Karpas-422 (cell line): ENCODE measurements around the gene AP3S2. TPM values are rescaled to one million over a fixed set of nuclear protein-coding genes. Genes with fewer than 3 reads are reported as not detected.
"Not testable (repeated sequence)": the region's sequence is repeated elsewhere in the genome, so short reads cannot be mapped to it uniquely, and the experiment has no call there.

ENCODE experiments used
- DNase-seq: peaks from one replicate; pipeline ENCODE4 v3.0.0-alpha.2; 2015
- H2AFZ ChIP-seq: fragments of 200-600 bp; sonication (generic); 2 replicates; pipeline ENCODE4 v1.6.1; 2014; ENCODE audit warnings: antibody characterized with exemption, low read length, mixed read lengths
- H3K27ac ChIP-seq: fragments of 200-600 bp; sonication (generic); 2 replicates; pipeline ENCODE4 v1.5.1; 2014; ENCODE audit warnings: mild to moderate bottlenecking, low read length, moderate library complexity
- H3K27me3 ChIP-seq: fragments of 200-600 bp; sonication (generic); 2 replicates; pipeline ENCODE4 v1.6.1; 2014; ENCODE audit warnings: low read length, mixed read lengths
- H3K36me3 ChIP-seq: fragments of 200-600 bp; sonication (generic); 2 replicates; pipeline ENCODE4 v1.6.1; 2014; ENCODE audit warnings: low read length, mixed read lengths; ENCODE audit not compliant: insufficient read depth
- H3K4me1 ChIP-seq: fragments of 200-600 bp; sonication (generic); 2 replicates; pipeline ENCODE4 v1.6.1; 2014; ENCODE audit warnings: mild to moderate bottlenecking, low read length, mixed read lengths
- H3K4me2 ChIP-seq: fragments of 200-600 bp; sonication (generic); 2 replicates; pipeline ENCODE4 v1.6.1; 2014; ENCODE audit warnings: low read length, low read depth, mild to moderate bottlenecking; ENCODE audit not compliant: poor library complexity, severe bottlenecking
- H3K4me3 ChIP-seq: fragments of 200-600 bp; sonication (generic); 2 replicates; pipeline ENCODE4 v1.5.1; 2014; ENCODE audit warnings: mild to moderate bottlenecking, antibody characterized with exemption, low read length, mixed read lengths
- H3K79me2 ChIP-seq: fragments of 200-600 bp; sonication (generic); 2 replicates; pipeline ENCODE4 v1.6.1; 2014; ENCODE audit warnings: mild to moderate bottlenecking, low read length, mixed read lengths
- H3K9ac ChIP-seq: fragments of 200-600 bp; sonication (generic); 2 replicates; pipeline ENCODE4 v1.6.0; 2014; ENCODE audit warnings: low read length
- H3K9me2 ChIP-seq: fragments of 200-600 bp; sonication (generic), shearing (Covaris generic); replicated peaks from 2 replicates; pipeline ENCODE4 v1.6.0; 2014; ENCODE audit warnings: mild to moderate bottlenecking, low read length, moderate library complexity; ENCODE audit not compliant: insufficient read depth
- H3K9me3 ChIP-seq: fragments of 300-700, 200-600 bp; sonication (generic); 2 replicates; pipeline ENCODE4 v1.6.1; 2014; ENCODE audit warnings: low read length, mixed read lengths
- H4K20me1 ChIP-seq: fragments of 200-600 bp; sonication (generic); 2 replicates; pipeline ENCODE4 v1.6.1; 2014; ENCODE audit warnings: mild to moderate bottlenecking, antibody characterized with exemption, low read length, low read depth; ENCODE audit not compliant: insufficient read depth
- total RNA-seq: library from RNA; depleted of rRNA; stranded (reverse); fragments of >200 nt; shearing (Covaris generic); gene quantifications from 2 replicates; pipeline ENCODE4 v1.2.3, GENCODE V29; 2014; ENCODE audit warnings: low replicate concordance

The AP3S2 gene
- total RNA-seq, 1 experiment from 2014 or later, result 29.3 TPM

DNA sequence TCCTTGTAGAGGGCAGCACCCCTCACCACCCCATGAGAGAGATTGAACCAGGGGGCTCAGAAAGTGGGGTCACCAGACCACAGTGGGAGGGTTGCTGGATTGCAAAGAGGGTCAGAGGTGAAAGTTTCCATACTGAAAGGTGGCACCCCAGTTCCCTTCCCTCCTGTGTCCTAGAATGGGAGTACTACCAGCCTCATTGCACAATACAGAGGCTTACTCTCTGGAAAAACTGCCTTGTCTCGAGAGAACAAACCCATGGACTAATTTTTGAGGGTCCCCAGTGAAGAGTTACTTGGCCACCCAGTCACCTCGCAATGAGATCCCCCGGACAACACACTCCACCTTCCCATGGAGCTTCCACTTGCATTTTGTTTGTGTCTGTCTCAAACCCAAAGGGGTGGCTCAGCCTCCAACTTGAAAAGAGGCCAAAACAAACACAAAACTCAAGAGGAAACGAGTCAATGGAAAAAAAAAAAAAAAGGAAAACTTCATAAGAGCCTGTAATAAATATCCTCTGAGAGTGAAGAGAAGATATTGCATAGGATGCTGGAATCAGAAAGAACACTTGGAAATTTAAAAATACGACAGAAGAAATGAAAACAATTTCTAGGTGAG lies 99.1 kb downstream of the AP3S2 start:
- Histone ChIP-seq H3K36me3 (no peaks in the 10 kb centered on the region), H3K9me3 (no peaks in the 10 kb centered on the region), H3K4me3 (no peak overlapping the region), H3K4me2 (no peak overlapping the region), H3K9me2 (no peaks in the 10 kb centered on the region), H2AFZ (no peak overlapping the region), H3K27ac (no peak overlapping the region), H3K27me3 (no peaks in the 10 kb centered on the region), H3K79me2 (no peaks in the 10 kb centered on the region), H4K20me1 (no peaks in the 10 kb centered on the region), H3K4me1 (no peaks in the 10 kb centered on the region), H3K9ac (no peak overlapping the region)
- DNase-seq, result no peak

DNA sequence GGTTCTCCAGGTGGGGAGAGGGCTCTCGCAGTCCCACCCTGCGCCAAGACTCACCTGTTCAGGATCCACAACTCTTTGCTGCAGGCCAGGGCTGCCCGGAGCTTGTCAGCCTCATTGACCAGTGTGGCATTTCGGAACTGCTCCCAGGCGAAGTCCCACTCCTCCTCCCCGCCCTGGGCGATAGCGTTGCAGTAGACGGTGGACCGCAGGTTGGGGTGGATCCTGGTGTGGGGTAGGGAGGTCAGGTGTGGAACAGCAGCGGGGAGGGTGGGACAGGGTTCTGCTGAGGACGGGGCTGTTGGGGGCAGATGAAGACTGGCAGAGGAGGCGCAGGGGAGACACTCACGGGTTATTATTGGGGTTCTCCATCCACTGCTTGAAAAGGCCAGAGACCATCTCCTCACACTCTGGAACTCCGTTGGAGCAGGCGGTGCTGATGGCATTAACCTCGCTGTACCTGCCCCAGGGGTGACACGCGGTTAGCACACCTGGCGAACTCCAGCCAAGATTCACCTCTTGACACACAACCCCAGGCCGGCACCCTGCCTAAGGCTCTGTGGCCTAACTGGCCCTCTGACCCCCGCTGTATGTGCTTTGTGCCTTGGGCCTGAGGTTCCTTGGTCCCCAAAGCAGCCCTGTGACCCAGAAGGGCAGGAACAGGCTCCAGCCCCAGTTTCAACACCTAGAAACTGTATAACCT lies 101.5 kb downstream of the AP3S2 start:
- no peak overlapping the region for H3K27ac ChIP-seq
- no peaks in the 10 kb centered on the region for H3K9me3 ChIP-seq
- no peak overlapping the region for H3K9ac ChIP-seq
- no peak for DNase-seq
- H3K9me2 ChIP-seq, result no peaks in the 10 kb centered on the region
- no peaks in the 10 kb centered on the region for H3K27me3 ChIP-seq
- no peak overlapping the region for H3K4me2 ChIP-seq
- no peaks in the 10 kb centered on the region for H3K36me3 ChIP-seq
- no peaks in the 10 kb centered on the region for H4K20me1 ChIP-seq
- no peaks in the 10 kb centered on the region for H3K79me2 ChIP-seq
- H2AFZ ChIP-seq, result no peak overlapping the region
- H3K4me3 ChIP-seq, result no peak overlapping the region
- H3K4me1 ChIP-seq, result no peaks in the 10 kb centered on the region

DNA sequence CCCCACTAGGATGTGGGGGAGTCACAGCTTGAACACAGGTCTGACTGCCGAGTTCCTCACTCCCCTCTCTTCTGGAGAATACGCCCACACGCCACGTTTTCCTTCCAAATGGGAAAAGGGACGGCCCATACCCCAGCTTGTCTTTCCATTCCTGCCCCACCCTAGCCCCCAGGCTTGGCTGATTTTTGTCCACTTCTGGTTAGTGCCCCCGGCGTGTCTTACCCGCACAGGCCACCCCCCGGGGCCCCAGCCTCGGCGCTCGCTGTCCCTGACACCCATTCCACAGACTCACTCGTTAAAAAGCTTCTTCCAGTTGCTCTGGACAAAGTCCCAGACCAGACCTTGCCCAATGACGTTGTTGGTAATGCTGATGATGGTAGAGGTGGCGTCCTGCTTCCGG lies 103.1 kb downstream of the AP3S2 start:
- no peak for DNase-seq
- no peak overlapping the region for H2AFZ ChIP-seq
- no peaks in the 10 kb centered on the region for H4K20me1 ChIP-seq

DNA sequence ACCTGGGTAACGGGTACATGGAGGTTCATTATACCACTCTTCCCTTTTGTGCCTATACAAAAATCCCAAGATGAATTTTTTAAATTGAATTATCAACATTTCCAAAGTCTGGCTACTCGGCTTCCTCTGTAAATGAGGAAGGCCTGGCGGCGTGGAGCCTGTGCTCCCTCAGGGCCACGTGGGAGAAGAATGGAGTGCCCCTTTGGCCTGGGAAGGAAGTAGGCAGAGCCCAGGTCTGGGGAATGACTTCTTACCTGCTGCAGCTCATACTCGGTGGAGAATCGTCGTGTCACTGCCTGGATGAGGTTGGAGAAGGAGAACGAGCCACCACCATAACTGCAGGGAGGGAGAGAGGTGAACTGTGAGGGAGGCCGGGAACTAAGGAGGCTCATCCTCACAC lies 103.6 kb downstream of the AP3S2 start:
- Histone ChIP-seq H3K27me3 (no peaks in the 10 kb centered on the region), H2AFZ (no peak overlapping the region), H3K4me2 (no peak overlapping the region), H3K27ac (no peak overlapping the region), H3K4me1 (no peaks in the 10 kb centered on the region), H3K9me3 (no peaks in the 10 kb centered on the region), H4K20me1 (no peaks in the 10 kb centered on the region), H3K9me2 (no peaks in the 10 kb centered on the region), H3K9ac (no peak overlapping the region), H3K36me3 (no peaks in the 10 kb centered on the region), H3K79me2 (no peaks in the 10 kb centered on the region), H3K4me3 (no peak overlapping the region)
- DNase-seq, result no peak

More for the DNA sequence above, 103.1 kb downstream of the AP3S2 start:
- Histone ChIP-seq H3K9me3 (no peaks in the 10 kb centered on the region), H3K79me2 (no peaks in the 10 kb centered on the region), H3K4me3 (no peak overlapping the region), H3K9ac (no peak overlapping the region), H3K27me3 (no peaks in the 10 kb centered on the region), H3K27ac (no peak overlapping the region), H3K4me2 (no peak overlapping the region), H3K9me2 (no peaks in the 10 kb centered on the region), H3K4me1 (no peaks in the 10 kb centered on the region), H3K36me3 (no peaks in the 10 kb centered on the region)

DNA sequence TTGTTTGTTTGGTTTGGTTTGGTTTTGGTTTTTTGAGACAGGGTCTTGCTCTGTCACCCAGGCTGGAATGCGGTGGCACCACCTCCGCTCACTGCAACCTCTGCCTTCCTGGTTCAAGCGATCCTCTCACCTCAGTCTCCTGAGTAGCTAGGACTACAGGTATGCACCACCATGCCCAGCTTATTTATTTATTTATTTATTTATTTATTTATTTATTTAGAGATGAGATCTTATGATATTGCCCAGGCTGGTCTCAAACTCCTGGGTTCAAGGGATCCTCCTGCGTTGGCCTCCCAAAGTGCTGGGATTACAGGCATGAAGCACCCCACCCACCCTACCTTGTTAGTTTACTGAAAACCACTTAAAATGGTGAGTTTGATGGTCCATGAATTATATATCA lies 105.2 kb downstream of the AP3S2 start:
- H3K27ac ChIP-seq, H3K9me3 ChIP-seq, H3K79me2 ChIP-seq, H3K4me3 ChIP-seq, H3K9ac ChIP-seq, H3K36me3 ChIP-seq, H3K4me2 ChIP-seq, DNase-seq, H3K4me1 ChIP-seq, H4K20me1 ChIP-seq, H2AFZ ChIP-seq, H3K27me3 ChIP-seq, H3K9me2 ChIP-seq: not testable (repeated sequence)

DNA sequence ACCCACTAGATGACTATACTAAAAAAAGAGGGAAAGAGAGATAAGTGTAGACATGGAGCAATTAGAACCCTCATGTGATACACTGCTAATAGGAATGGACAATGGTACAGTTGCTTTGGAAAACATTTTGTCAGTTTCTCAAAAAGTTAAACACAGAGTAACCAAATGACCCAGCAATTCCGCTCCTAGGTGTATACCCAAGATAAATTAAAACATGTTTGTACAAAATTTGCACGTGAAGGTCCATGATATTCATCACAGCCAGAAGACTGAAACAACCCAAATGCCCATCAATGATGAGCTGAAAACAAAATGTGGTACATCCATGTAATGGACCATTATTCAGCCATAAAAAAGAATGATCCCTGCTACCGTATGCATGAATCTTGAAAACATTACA lies 105.8 kb downstream of the AP3S2 start:
- Histone ChIP-seq H3K9me2 (no peaks in the 10 kb centered on the region), H3K27me3 (no peaks in the 10 kb centered on the region), H3K27ac (no peak overlapping the region), H3K9me3 (no peaks in the 10 kb centered on the region), H3K4me3 (no peak overlapping the region), H3K79me2 (no peaks in the 10 kb centered on the region), H2AFZ (no peak overlapping the region), H3K4me2 (no peak overlapping the region), H3K36me3 (no peaks in the 10 kb centered on the region), H3K9ac (no peak overlapping the region), H3K4me1 (no peaks in the 10 kb centered on the region), H4K20me1 (no peaks in the 10 kb centered on the region)
- DNase-seq, result no peak

DNA sequence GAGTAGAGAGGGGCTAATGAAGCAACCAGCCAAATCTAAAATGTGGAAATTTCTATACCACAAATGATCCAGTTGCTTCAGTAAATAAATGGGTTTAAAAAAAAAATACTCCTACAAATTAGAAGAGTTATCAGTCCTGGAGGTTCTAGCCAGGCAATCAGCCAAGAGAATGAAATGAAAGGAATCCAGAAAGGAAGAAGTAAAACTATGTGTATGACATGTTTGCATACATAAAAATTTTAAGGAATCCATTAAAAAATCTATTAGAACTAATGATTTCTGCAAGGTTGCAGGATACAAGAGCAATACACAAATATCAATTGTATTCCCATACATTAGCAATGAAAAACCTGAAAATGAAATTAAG lies 108.0 kb downstream of the AP3S2 start:
- Histone ChIP-seq H3K9me2 (no peaks in the 10 kb centered on the region), H3K27ac (no peak overlapping the region), H3K4me1 (no peaks in the 10 kb centered on the region), H3K27me3 (no peaks in the 10 kb centered on the region), H2AFZ (no peak overlapping the region), H4K20me1 (no peaks in the 10 kb centered on the region), H3K9me3 (no peaks in the 10 kb centered on the region), H3K36me3 (no peaks in the 10 kb centered on the region), H3K79me2 (no peaks in the 10 kb centered on the region), H3K4me3 (no peak overlapping the region), H3K4me2 (no peak overlapping the region), H3K9ac (no peak overlapping the region)
- DNase-seq, result no peak

DNA sequence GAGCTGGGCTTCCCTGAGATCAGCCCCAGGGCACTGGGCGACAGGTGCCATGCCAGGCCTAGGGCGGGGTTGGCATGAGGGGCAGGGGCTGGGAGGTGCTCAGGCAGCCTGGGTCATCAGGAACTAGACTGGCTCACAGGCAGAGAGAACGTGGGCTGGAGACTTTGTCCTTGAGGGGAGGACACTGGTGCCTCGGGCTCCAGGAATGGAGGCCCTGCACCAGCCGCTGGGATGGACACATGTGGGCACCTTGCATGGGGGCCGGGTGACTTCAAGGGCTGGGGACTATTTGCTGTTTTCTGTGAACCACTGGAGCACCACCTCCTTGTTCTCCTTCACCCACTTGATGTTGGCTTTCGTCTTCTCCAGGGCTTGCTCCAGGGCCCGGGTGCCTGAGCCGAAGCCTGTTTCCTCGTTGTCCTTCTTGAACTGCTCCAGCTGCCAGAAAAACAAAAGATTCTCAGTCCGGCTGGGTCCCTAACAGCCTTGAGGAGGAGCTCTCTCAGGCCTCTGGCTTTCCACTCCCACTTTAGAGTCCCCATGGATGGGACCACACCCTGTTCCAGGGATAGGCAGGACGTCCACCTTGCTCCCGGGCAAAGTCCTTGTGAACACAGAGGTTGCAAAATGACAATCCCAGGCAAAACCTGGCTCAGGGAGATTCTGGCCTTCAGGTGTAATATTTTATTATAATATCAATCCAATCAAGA lies 108.6 kb downstream of the AP3S2 start:
- Histone ChIP-seq H3K27me3 (no peaks in the 10 kb centered on the region), H3K9me2 (no peaks in the 10 kb centered on the region), H3K4me3 (no peak overlapping the region), H4K20me1 (no peaks in the 10 kb centered on the region), H3K9ac (no peak overlapping the region), H3K4me2 (no peak overlapping the region), H2AFZ (no peak overlapping the region), H3K79me2 (no peaks in the 10 kb centered on the region), H3K27ac (no peak overlapping the region), H3K36me3 (no peaks in the 10 kb centered on the region), H3K4me1 (no peaks in the 10 kb centered on the region), H3K9me3 (no peaks in the 10 kb centered on the region)
- no peak for DNase-seq
